Endometrial microvascular endothelial cells (primary cell): Measurements from ENCODE around the gene GATA5. TPM values are rescaled to one million over a fixed set of nuclear protein-coding genes. Genes with fewer than 3 reads are reported as not detected.

Experiments used
- total RNA-seq: library from RNA; depleted of rRNA; stranded (reverse); fragments of >200 nt; gene quantifications from one replicate; pipeline ENCODE4 v1.2.3, GENCODE V29; 2015; ENCODE audit errors: inconsistent ontology term

Gene GATA5
- total RNA-seq, 1 donor from 2014 or later, result not detected

Other genes starting within 250 kb of the GATA5 start
- gene OSBPL2, start 237.5 kb downstream of the GATA5 start, total RNA-seq, result 15.6 TPM
- gene ADRM1, start 173.0 kb downstream of the GATA5 start, total RNA-seq, result 309 TPM
- 132 TPM for gene LAMA5, start 108.7 kb downstream of the GATA5 start, total RNA-seq
- 2,359 TPM for gene RPS21, start 88.9 kb downstream of the GATA5 start, total RNA-seq
- 6.9 TPM for gene CABLES2, start 68.7 kb downstream of the GATA5 start, total RNA-seq
- not detected for gene RBBP8NL, start 48.5 kb downstream of the GATA5 start, total RNA-seq
- 5.9 TPM for gene SLCO4A1, start 166.5 kb upstream of the GATA5 start, total RNA-seq
- 0.19 TPM for gene NTSR1, start 232.8 kb upstream of the GATA5 start, total RNA-seq